DMS153 treated with DMSO at 0.1 percent for 48 hours (cell line): ENCODE measurements around the gene MARK3.
"Not testable (repeated sequence)": the region's sequence is repeated elsewhere in the genome, so short reads cannot be mapped to it uniquely, and the experiment has no call there.

Source experiments
- DNase-seq: peaks from one replicate; lab custom pipeline; 2025; ENCODE audit not compliant: unreplicated experiment; lab: John Stamatoyannopoulos, UW

MARK3 gene

DNA sequence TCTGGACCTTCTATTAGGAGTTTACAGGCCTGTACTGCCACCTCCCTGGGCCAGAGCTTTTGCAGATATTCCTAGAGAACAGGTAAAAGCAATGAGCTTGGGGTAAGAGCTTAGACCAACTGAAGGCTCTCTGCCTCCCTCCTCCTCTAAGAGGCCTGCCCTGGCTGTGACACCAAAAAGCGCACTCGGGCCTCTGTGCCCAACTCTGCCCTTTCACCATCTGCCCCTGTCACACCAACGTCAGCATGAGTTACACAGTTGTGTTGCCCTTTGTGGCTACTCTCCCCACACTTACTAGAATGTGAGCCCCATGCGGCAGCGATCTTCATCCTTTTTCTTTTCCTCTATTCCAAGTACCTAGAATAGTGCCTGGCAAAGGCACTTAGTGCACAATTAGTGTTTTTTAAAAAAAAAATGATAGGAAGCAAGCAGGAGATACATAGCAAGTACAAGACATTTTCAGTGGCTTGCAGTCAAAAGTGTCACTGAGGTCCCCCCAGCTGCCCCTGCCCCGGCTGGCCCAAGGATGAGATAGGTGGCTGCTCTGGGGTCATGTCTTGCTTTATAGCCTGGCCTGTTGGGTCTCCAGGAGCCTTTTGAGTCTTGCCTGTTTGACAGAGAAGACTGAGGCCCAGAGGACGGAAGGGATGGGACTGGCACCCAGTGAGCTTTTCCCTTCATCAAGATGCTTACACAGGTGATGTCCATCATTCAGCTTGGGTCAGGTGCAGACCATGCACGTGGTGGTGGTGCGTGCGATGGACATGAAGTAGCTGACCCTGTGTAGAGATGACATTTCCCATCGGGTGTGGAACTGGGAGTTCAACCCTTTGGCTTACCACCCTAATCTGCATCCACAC, 124.9 kb downstream of the MARK3 start:
- DNase-seq = no peak

- no peak for DNase-seq
Observed at GRCh38 chr14:103510724-103511693, 125.8 kb downstream of the MARK3 start.

GRCh38 chr14:103512180-103512579, 127.0 kb downstream of the MARK3 start:
- DNase-seq = not testable (repeated sequence)

- DNase-seq = peak; percentile 24
Observed at GRCh38 chr14:103512701-103513611, 127.7 kb downstream of the MARK3 start.

- no peak for DNase-seq
Observed at GRCh38 chr14:103514596-103515421, 129.6 kb downstream of the MARK3 start.

DNA sequence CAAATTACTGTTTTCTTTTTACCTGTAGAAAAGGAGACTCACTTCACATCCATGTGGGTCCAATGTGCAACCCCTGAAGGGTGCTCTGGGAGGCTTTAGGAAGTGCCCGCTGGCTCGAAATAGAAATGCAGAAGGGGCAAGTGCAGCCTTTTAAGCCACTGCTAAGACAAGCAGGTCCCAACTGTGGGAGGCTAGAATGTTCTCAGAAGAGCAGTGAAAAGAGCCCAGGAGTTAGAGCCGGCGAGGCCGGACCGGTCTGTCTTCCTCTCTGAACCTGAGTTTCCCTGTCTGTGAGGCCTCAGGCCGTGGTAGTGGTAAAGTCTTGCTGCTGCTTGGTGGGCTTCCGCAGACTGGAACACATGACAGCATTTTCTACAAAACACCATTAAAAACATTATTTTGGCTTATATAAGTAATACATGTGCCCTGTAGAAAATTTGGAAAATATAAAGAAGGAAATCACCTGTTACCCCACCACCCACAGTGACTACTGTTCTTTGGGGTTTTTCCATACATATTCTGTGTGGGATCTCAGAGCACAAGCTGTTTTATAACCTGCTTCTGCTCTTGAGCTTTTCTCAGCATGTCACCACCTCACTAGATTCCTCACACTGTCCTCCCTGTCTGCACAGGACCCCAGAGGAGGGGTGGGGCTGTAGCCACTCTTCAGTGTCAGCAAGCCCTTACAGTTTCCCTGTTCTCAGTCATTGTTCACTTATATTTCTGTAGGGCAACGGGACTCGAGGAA, 131.4 kb downstream of the MARK3 start:
- no peak for DNase-seq

DNA sequence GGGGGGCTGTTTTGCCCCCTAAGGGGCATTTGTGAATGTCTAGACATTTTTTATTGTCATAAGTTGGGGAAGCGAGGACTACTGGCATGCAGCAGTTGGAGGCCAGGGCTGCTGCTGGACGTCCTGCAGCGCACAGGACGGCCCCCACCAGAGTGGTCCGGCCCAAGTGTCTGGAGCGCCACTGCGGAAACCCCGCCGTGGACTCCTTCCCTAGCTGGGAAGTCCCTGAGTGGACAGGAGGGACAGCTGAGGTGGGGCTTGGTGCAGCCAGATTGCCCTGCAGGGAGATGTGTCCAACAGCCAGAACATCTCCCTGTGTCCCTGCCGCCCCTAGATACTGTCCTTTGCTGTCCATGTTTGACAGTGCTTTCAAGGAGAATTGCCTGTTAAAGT, 132.0 kb downstream of the MARK3 start:
- no peak for DNase-seq

GRCh38 chr14:103517721-103518421, 132.7 kb downstream of the MARK3 start:
- no peak for DNase-seq

- no peak for DNase-seq
Observed at GRCh38 chr14:103518422-103519042, 133.3 kb downstream of the MARK3 start.

DNA sequence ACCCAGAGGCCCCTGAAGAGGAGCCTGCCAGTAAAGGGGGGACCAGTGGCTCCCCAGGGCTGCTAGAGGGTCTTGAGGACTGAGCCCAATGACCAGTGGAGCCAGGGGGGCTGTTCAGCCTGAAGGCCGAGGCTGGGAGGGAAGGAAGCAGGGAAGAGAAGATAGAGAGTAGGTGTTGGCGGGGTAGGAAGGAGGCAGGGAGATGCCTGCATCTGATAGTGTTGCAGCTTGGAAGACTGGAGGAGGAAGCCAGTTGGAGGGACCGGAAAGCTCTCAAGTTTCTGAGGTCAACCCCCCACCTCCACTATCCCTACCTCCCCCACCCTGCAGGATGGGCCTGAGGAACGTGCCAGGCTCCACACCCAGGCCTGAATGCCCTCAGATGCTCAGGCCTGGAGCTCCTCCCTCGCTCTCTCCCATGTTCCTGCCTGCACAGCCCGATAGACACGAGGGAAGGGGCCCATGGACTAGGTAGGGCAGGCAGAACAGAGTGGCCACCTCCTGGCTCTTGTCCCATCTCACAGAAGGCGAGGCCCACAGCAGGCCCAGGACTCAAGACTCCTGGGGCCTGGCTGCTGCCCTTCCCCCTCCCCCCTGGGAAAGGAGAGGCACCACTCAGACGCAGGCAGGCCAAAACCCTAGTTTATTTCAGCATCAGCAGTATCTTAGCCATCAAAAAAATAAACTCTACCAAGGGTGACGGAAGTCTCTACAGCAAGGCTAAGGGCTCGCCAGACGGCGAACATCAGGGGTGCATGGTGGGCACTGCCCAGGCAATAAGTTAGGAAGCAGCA, 134.0 kb downstream of the MARK3 start:
- DNase-seq = no peak

- no peak for DNase-seq
Observed at GRCh38 chr14:103519837-103520212, 134.6 kb downstream of the MARK3 start.

DNA sequence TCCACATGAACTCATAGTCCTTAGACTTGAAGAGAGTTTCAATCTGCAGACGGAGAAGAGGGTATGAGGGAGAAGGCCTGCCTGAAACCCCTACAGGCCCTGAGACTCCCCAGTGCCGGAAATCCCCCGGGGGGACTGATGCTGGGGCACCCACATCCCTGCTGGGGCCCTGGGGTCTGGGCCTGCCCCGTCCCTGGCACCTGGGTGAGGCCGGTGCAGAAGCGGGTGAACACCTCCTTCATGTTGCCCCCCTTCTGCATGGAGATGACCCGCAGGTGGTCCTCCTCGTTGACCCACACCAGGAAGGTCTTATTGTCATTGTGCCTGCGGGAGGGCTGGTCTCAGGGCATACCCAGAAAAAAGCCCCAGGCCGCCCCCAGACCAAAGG, 135.0 kb downstream of the MARK3 start:
- no peak for DNase-seq

GRCh38 chr14:103520657-103521437, 135.6 kb downstream of the MARK3 start:
- peak; percentile 52 for DNase-seq

DNA sequence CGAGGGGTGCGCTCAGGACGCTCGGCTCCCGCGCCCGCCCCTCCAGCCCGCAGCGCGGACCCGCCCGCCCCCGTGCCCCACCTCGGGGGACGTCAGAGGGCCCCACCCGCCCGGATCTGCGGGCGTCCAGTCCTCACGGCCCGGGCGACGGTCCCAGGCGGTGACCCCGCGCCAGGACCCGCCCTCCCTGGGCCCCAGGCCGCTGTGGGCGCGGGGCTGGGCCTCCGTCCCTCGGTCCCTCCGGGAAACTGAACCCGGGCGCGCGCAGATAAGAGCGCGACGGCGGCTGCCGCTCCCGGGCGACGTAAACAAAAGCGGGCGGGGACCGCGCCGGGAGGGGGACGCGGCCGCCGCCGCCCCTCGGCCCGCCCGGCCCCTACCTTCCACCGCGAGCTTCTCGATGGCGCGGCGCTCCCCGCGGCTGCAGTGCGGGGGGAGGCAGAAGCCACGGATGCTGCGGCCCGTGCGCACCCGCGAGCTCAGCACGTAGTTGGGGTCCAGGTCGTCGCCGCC, 136.3 kb downstream of the MARK3 start:
- DNase-seq = no peak

DNA sequence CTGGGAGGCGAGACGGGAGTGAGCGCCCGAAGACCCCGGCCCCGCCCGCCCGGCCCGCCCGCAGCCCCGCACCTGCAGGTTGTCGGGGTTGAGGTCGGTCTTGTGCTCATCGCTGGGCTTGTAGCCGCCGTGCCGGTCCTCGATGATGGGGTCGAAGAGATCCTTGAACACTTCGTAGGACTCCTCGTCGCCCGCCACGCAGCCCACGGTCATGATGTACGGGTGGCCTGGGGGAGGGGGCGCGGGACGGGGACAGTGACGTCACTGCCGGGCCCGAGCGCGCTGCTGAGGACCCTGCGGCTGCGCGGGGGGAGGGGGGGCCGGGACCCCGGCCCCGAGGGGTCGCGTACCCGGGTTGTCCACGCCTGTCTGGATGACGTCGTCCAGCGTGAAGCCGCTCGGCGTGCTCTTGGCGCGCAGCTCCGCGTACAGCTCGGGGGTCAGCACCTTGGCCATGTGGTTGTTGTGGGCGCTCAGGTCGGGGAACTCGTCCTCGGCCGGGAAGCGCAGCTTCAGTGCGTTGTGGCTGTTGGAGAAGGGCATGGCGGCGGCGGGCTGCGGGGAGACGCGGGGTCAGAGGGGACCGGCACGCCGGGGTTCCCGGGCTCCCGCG, 136.8 kb downstream of the MARK3 start:
- no peak for DNase-seq
